ENCODE measurements around the gene ATP7B.

- no peak for TF ChIP-seq CTCF (IDR thresholded peaks at IDR 0.05)
- TF ChIP-seq POLR2A (IDR thresholded peaks at IDR 0.05), result no peak
- TF ChIP-seq EP300 (IDR thresholded peaks at IDR 0.05), result no peak
Observed at GRCh38 chr13:51959773-51960172, 51.5 kb downstream of the ATP7B start.
